HL-60 (cell line): ENCODE results near the gene DGUOK.

Experiments
- DNase-seq, 2 experiments: peaks; one replicate each; pipeline ENCODE4 v3.0.0-alpha.2; 2010 to 2020; ENCODE audit warnings: low read depth in 1 of 2, low spot score in 1 of 2
- H3K27ac ChIP-seq: fragments of 250-450 bp; sonication (Bioruptor Pico); replicated peaks from 2 replicates; pipeline ENCODE4 v1.5.1; 2020; ENCODE audit warnings: mild to moderate bottlenecking, moderate library complexity
- H3K27me3 ChIP-seq: fragments of 250-450 bp; sonication (Bioruptor Pico); 2 replicates; pipeline ENCODE4 v1.5.1; 2021; ENCODE audit warnings: mild to moderate bottlenecking, moderate library complexity; ENCODE audit not compliant: insufficient read depth, poor library complexity, severe bottlenecking
- H3K4me3 ChIP-seq: replicated peaks from 2 replicates; pipeline ENCODE4 v1.5.1; 2011; ENCODE audit warnings: mild to moderate bottlenecking, control low read depth, low read length; ENCODE audit not compliant: insufficient read depth
- GABPA ChIP-seq: IDR thresholded peaks from 2 replicates; pipeline ENCODE4 v1.6.1; 2012; ENCODE audit warnings: low read depth
- POLR2AphosphoS5 ChIP-seq: IDR thresholded peaks from 2 replicates; pipeline ENCODE4 v1.6.1; 2012; ENCODE audit warnings: low read depth
- REST ChIP-seq: IDR thresholded peaks from 2 replicates; pipeline ENCODE4 v1.6.1; 2012; ENCODE audit warnings: low read depth; ENCODE audit not compliant: insufficient replicate concordance
- SPI1 ChIP-seq: IDR thresholded peaks from 2 replicates; pipeline ENCODE4 v1.6.1; 2012; ENCODE audit warnings: low read depth, mild to moderate bottlenecking, borderline replicate concordance
- TF ChIP-seq, protein P1 (sequence below): IDR thresholded peaks from one replicate; pipeline ENCODE4 v1.5.1; 2011; ENCODE audit warnings: low read length, control low read depth, inconsistent platforms; ENCODE audit not compliant: insufficient read depth

The DGUOK gene

GRCh38 chr2:73981081-73982001, 54.7 kb downstream of the DGUOK start:
- no peaks in the 10 kb centered on the region for H3K27me3 ChIP-seq
- no peak overlapping the region for H3K27ac ChIP-seq
- no peak overlapping the region; the same call in 1 of the 2 replicates for H3K4me3 ChIP-seq
- no peak for TF ChIP-seq SPI1
- TF ChIP-seq, protein P1, sequence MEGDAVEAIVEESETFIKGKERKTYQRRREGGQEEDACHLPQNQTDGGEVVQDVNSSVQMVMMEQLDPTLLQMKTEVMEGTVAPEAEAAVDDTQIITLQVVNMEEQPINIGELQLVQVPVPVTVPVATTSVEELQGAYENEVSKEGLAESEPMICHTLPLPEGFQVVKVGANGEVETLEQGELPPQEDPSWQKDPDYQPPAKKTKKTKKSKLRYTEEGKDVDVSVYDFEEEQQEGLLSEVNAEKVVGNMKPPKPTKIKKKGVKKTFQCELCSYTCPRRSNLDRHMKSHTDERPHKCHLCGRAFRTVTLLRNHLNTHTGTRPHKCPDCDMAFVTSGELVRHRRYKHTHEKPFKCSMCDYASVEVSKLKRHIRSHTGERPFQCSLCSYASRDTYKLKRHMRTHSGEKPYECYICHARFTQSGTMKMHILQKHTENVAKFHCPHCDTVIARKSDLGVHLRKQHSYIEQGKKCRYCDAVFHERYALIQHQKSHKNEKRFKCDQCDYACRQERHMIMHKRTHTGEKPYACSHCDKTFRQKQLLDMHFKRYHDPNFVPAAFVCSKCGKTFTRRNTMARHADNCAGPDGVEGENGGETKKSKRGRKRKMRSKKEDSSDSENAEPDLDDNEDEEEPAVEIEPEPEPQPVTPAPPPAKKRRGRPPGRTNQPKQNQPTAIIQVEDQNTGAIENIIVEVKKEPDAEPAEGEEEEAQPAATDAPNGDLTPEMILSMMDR, result no peak
- TF ChIP-seq REST, result no peak
- no peak for TF ChIP-seq POLR2AphosphoS5
- DNase-seq, result no peak

- Histone ChIP-seq H3K4me3 (no peak overlapping the region), H3K27me3 (no peaks in the 10 kb centered on the region), H3K27ac (no peak overlapping the region)
- DNase-seq, result no peak
- TF ChIP-seq GABPA (no peak), SPI1 (no peak), POLR2AphosphoS5 (no peak), REST (no peak)
- TF ChIP-seq, protein P1, result no peak
These were observed 55.5 kb downstream of the DGUOK start for GRCh38 chr2:73982140-73982617.

- DNase-seq, result peak in 1 of 2 experiments; percentile 45
These were observed 56.9 kb downstream of the DGUOK start for GRCh38 chr2:73983322-73984202.

More at GRCh38 chr2:73983322-73984202, 56.9 kb downstream of the DGUOK start:
- Histone ChIP-seq H3K4me3 (peak overlapping the region; percentile 38), H3K27me3 (no peaks in the 10 kb centered on the region), H3K27ac (peak overlapping the region; percentile 79)
- TF ChIP-seq, protein P1, result no peak
- TF ChIP-seq GABPA (no peak), SPI1 (no peak), POLR2AphosphoS5 (no peak), REST (no peak)
